ENCODE data around the gene CHST10. TPM values are rescaled to one million over a fixed set of nuclear protein-coding genes. Genes with fewer than 3 reads are reported as not detected.
"Not testable (repeated sequence)": the region's sequence is repeated elsewhere in the genome, so short reads cannot be mapped to it uniquely, and the experiment has no call there.

CHST10 gene
- total RNA-seq, 2 experiments from 2014 or later, result 6.2 to 8.5 TPM

- DNase-seq (no peak), ATAC-seq (no peak)
- no peaks in the 10 kb centered on the region for H3K4me1 Mint-ChIP-seq (ENCODE audit: low read depth)
- no peaks in the 10 kb centered on the region for H3K36me3 Mint-ChIP-seq (ENCODE audit: low read depth)
- no peaks in the 10 kb centered on the region for H3K9me3 Mint-ChIP-seq (ENCODE audit: insufficient read depth)
- peaks cover 18% of the 10 kb centered on the region for H3K27me3 Mint-ChIP-seq (ENCODE audit: low read depth)
- ChIA-PET POLR2A (no interaction called here), CTCF (no interaction called here)
- H3K27ac Mint-ChIP-seq, result no peak overlapping the region
- no peak overlapping the region for H3K4me3 Mint-ChIP-seq
Observed at GRCh38 chr2:100350661-100351185, 66.7 kb downstream of the CHST10 start.

GRCh38 chr2:100345144-100345543 is 72.3 kb downstream of the CHST10 start:
- DNase-seq; ATAC-seq; H3K4me3 Mint-ChIP-seq; H3K9me3 Mint-ChIP-seq (ENCODE audit: insufficient read depth); H3K4me1 Mint-ChIP-seq (ENCODE audit: low read depth); POLR2A ChIA-PET; CTCF ChIA-PET; H3K27ac Mint-ChIP-seq; H3K36me3 Mint-ChIP-seq (ENCODE audit: low read depth): not testable (repeated sequence)
- peaks cover 23% of the 10 kb centered on the region for H3K27me3 Mint-ChIP-seq (ENCODE audit: low read depth)

- Mint-ChIP-seq H3K4me3 (no peak overlapping the region), H3K9me3 (ENCODE audit: insufficient read depth) (no peaks in the 10 kb centered on the region), H3K27me3 (ENCODE audit: low read depth) (peaks cover 27% of the 10 kb centered on the region), H3K4me1 (ENCODE audit: low read depth) (no peaks in the 10 kb centered on the region), H3K27ac (no peak overlapping the region), H3K36me3 (ENCODE audit: low read depth) (no peaks in the 10 kb centered on the region)
- no peak for ATAC-seq
- POLR2A ChIA-PET, result no interaction called here
- no peak for DNase-seq
- CTCF ChIA-PET, result no interaction called here
Observed at GRCh38 chr2:100344433-100344832, 73.0 kb downstream of the CHST10 start.

GRCh38 chr2:100342466-100342865 is 75.0 kb downstream of the CHST10 start:
- H3K4me3 Mint-ChIP-seq; H3K27ac Mint-ChIP-seq; ATAC-seq; H3K4me1 Mint-ChIP-seq (ENCODE audit: low read depth); CTCF ChIA-PET; H3K36me3 Mint-ChIP-seq (ENCODE audit: low read depth); POLR2A ChIA-PET; DNase-seq; H3K9me3 Mint-ChIP-seq (ENCODE audit: insufficient read depth): not testable (repeated sequence)
- H3K27me3 Mint-ChIP-seq (ENCODE audit: low read depth), result peaks cover 32% of the 10 kb centered on the region

Other genes starting within 250 kb of the CHST10 start
- gene LONRF2, start 95.2 kb downstream of the CHST10 start, total RNA-seq, result under 1 TPM; 0.05 to 0.11 TPM
- not detected for gene NMS, start 52.8 kb upstream of the CHST10 start, total RNA-seq
- 10 to 100 TPM; 33.9 to 34.1 TPM for gene PDCL3, start 145.3 kb upstream of the CHST10 start, total RNA-seq